Subcutaneous adipose tissue (tissue), 4 donors: Measurements from ENCODE around the gene TMEFF1. TPM values are rescaled to one million over a fixed set of nuclear protein-coding genes. Genes with fewer than 3 reads are reported as not detected.

ENCODE experiments used
- total RNA-seq, 4 donors: library from RNA; depleted of rRNA; stranded (reverse); fragments of >200 nt; gene quantifications; one replicate each; pipeline ENCODE4 v1.1.0, GENCODE V29; 2016
- TF ChIP-seq, protein P1 (sequence below): fragments of 450-650 bp; IDR thresholded peaks from one replicate; pipeline ENCODE4 v1.5.1; 2016; ENCODE audit warnings: low read depth, mild to moderate bottlenecking, control low read depth, antibody characterized with exemption, moderate library complexity

Gene TMEFF1
- total RNA-seq, 4 donors from 2014 or later = 0.22 to 2.9 TPM; not detected in 2

DNA sequence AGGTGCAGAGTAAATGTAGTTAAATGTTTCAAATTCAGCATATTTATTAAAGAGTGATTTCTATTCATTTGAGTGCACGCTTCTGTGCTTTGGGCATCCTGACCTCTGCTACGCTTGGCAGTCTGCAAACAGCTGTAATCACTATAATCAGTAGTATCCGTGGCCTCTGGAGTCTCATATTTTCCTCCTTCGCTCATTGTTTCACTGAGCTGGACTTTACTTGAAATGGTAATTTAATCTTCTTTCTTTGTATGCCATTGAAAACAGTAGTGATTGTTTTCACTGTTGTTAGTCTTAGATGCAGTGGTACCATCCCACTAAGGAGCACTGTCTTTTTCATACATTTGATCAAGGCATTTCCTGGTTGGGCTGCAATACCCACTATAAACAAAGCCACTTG lies 61.5 kb downstream of the TMEFF1 start:
- TF ChIP-seq, protein P1, sequence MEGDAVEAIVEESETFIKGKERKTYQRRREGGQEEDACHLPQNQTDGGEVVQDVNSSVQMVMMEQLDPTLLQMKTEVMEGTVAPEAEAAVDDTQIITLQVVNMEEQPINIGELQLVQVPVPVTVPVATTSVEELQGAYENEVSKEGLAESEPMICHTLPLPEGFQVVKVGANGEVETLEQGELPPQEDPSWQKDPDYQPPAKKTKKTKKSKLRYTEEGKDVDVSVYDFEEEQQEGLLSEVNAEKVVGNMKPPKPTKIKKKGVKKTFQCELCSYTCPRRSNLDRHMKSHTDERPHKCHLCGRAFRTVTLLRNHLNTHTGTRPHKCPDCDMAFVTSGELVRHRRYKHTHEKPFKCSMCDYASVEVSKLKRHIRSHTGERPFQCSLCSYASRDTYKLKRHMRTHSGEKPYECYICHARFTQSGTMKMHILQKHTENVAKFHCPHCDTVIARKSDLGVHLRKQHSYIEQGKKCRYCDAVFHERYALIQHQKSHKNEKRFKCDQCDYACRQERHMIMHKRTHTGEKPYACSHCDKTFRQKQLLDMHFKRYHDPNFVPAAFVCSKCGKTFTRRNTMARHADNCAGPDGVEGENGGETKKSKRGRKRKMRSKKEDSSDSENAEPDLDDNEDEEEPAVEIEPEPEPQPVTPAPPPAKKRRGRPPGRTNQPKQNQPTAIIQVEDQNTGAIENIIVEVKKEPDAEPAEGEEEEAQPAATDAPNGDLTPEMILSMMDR = no peak

DNA sequence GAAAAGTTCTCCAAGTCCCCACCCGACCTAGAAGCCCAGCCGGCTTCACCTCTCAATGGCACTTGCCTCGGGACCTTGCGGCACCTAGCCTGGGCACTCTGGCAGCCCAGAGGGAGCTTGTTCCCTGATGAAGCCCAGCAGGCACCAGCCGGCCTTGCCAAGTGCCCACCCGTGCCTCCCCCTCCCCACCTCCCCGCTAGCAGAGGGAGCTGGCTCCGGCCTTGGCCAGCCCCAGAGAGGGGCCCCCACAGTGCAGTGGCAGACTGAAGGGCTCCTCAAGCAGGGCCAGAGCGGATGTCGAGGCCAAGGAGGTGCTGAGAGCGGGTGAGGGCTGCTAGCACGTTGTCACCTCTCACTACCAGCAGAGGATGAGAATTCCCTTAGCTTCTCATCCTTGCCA lies 67.4 kb downstream of the TMEFF1 start:
- TF ChIP-seq, protein P1 = no peak

- TF ChIP-seq, protein P1 = no peak
Measured at GRCh38 chr9:100549048-100549447, 76.1 kb downstream of the TMEFF1 start.

DNA sequence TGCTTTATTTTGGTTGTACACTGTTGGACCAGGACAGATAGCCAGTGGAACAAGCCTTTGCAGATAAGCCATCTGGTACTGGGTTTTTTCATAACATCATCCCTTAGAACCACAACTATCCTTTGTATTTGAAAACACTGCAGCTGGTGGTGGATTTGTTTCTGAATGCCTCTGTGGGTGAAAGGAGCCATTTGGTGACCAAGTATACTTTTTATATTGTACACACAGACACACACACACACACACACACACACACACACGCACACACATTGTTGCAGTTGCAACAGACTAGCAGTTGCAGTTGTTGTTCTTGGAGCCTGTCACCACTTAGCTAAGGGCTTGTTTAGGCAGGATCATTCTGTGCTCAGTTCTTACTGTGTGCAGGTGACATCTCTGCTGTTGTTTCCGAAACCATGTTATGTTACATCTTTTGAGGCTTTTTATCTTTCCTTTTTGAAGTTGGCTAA lies 82.0 kb downstream of the TMEFF1 start:
- TF ChIP-seq, protein P1 = no peak

DNA sequence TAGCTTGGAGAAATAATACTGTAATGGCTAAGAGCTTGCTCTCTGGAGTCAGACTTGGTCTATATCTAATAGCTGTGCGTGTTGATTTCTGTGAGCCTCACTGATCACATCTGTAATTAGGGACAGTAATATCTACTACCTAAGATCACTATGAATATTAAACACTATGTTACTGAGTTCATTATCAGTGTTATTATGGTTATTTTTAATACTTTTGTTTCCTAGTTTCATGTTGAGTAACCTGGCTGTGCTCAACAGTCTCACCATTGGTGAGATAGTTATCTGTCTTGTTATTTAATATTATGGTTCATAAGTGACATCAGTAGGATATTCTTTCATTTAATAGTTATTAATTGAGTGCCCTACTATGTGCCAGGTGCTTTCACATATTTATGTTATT lies 82.5 kb downstream of the TMEFF1 start:
- TF ChIP-seq, protein P1 = no peak

- TF ChIP-seq, protein P1 = no peak
Measured at GRCh38 chr9:100557053-100557452, 84.1 kb downstream of the TMEFF1 start.

DNA sequence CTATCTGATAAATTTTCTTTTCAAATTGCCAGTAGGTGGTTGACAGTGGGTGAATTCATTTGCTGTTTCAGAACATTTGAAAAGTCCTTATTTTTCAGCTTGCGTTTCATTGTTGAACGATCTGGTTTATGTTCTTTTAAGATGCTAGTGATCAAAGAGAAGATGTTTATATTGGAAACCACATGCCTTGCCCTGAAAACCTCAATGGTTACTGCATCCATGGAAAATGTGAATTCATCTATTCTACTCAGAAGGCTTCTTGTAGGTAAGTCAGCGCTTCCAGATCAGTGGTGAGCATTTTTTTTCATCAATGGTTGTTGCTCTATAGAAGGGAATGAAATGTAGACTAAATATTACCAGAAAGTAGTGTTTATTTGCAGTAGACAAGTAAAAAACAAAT lies 88.3 kb downstream of the TMEFF1 start:
- TF ChIP-seq, protein P1 = no peak

GRCh38 chr9:100567856-100568255 lies 94.9 kb downstream of the TMEFF1 start:
- TF ChIP-seq, protein P1 = no peak
